Mesendoderm (in vitro differentiated cells): Measurements from ENCODE around the gene PGAM1.

Source experiments
- DNase-seq: peaks from one replicate; pipeline ENCODE4 v3.0.0; 2013
- H2AK5ac ChIP-seq: 2 replicates; pipeline ENCODE4 v1.6.1; 2013; ENCODE audit warnings: low read length, inconsistent platforms
- H2BK120ac ChIP-seq: 2 replicates; pipeline ENCODE4 v1.6.1; 2013; ENCODE audit warnings: low read depth, mild to moderate bottlenecking, low read length, moderate library complexity, mixed read lengths
- H2BK15ac ChIP-seq: replicated peaks from 2 replicates; pipeline ENCODE4 v1.6.1; 2013; ENCODE audit warnings: low read depth, mild to moderate bottlenecking, moderate library complexity
- H2BK5ac ChIP-seq: 2 replicates; pipeline ENCODE4 v1.6.1; 2013; ENCODE audit warnings: low read length, inconsistent platforms
- H3K18ac ChIP-seq: 2 replicates; pipeline ENCODE4 v1.6.1; 2013; ENCODE audit warnings: mild to moderate bottlenecking, low read length, mixed read lengths
- H3K23ac ChIP-seq: one replicate; pipeline ENCODE4 v1.6.1; 2013; ENCODE audit warnings: low read length
- H3K27ac ChIP-seq: 2 replicates; pipeline ENCODE4 v1.5.1; 2013; ENCODE audit warnings: low read depth, mild to moderate bottlenecking, inconsistent platforms, low read length, moderate library complexity
- H3K27me3 ChIP-seq: 2 replicates; pipeline ENCODE4 v1.6.1; 2013; ENCODE audit warnings: low read length, control low read depth, mild to moderate bottlenecking, inconsistent platforms; ENCODE audit not compliant: insufficient read depth, poor library complexity
- H3K36me3 ChIP-seq: 2 replicates; pipeline ENCODE4 v1.6.1; 2013; ENCODE audit warnings: low read length, inconsistent platforms; ENCODE audit not compliant: control insufficient read depth, insufficient read depth
- H3K4ac ChIP-seq: one replicate; pipeline ENCODE4 v1.6.1; 2013; ENCODE audit warnings: low read depth, mild to moderate bottlenecking, low read length, moderate library complexity
- H3K4me1 ChIP-seq: 2 replicates; pipeline ENCODE4 v1.6.1; 2013; ENCODE audit warnings: low read depth, low read length, inconsistent platforms; ENCODE audit not compliant: control insufficient read depth
- H3K4me2 ChIP-seq: 2 replicates; pipeline ENCODE4 v1.6.1; 2013; ENCODE audit warnings: low read length
- H3K4me3 ChIP-seq: 2 replicates; pipeline ENCODE4 v1.5.1; 2013; ENCODE audit warnings: mild to moderate bottlenecking, low read length
- H3K56ac ChIP-seq: one replicate; pipeline ENCODE4 v1.6.1; 2013; ENCODE audit warnings: low read length
- H3K79me1 ChIP-seq: 2 replicates; pipeline ENCODE4 v1.6.1; 2013; ENCODE audit warnings: low read length, inconsistent platforms
- H3K79me2 ChIP-seq: 2 replicates; pipeline ENCODE4 v1.6.1; 2013; ENCODE audit warnings: mild to moderate bottlenecking, low read length; ENCODE audit not compliant: control insufficient read depth, insufficient read depth
- H3K9ac ChIP-seq: 2 replicates; pipeline ENCODE4 v1.6.1; 2013; ENCODE audit warnings: low read length, inconsistent platforms
- H4K5ac ChIP-seq: one replicate; pipeline ENCODE4 v1.6.1; 2013; ENCODE audit warnings: low read length
- H4K8ac ChIP-seq: one replicate; pipeline ENCODE4 v1.6.1; 2013; ENCODE audit warnings: low read depth, mild to moderate bottlenecking, control low read depth, low read length, moderate library complexity
- WGBS: extraction: QIAGEN DNeasy Blood & Tissue Kit; methylation state at CpG from one replicate; pipeline ENCODE4 v1.1.7; 2013; ENCODE audit warnings: low lambda C conversion rate, missing lambda C conversion rate; ENCODE audit not compliant: insufficient coverage; ENCODE audit errors: extremely low coverage; 5-methylcytosine and 5-hydroxymethylcytosine counted together

The PGAM1 gene

DNA sequence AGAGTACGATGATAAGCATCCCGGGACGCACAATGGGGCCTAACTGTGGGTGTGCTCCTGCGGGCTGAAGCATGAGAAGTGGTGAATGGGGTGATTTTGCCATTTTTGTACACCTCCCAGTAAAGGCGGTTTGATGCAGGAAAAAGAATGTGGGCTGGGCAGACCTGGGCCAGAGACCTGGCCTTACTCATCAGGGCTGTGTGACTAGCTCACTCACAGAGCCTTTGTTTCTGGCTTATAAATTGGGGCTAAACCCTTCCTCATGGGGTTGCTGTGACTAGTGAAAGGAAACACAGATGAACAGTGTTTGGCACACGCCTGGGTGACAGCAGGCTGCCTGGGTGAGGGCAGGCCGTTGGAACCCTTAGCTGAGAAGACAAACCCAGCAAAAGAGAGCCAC is 42.8 kb upstream of the PGAM1 start:
- H3K4ac ChIP-seq: no peak overlapping the region
- H3K4me2 ChIP-seq: no peak overlapping the region
- no peak for DNase-seq
- no peaks in the 10 kb centered on the region for H3K79me1 ChIP-seq
- no CpG with 5 or more reads among the region's 7 CpGs for WGBS
- H4K5ac ChIP-seq: no peak overlapping the region
- H3K56ac ChIP-seq: no peak overlapping the region
- H3K27me3 ChIP-seq: no peaks in the 10 kb centered on the region
- no peak overlapping the region for H3K4me3 ChIP-seq
- H2BK15ac ChIP-seq: no peak overlapping the region
- H3K23ac ChIP-seq: no peak overlapping the region
- H3K9ac ChIP-seq: no peak overlapping the region
- H2AK5ac ChIP-seq: no peak overlapping the region
- H3K79me2 ChIP-seq: no peaks in the 10 kb centered on the region
- H2BK120ac ChIP-seq: no peak overlapping the region
- peaks cover 11% of the 10 kb centered on the region for H3K36me3 ChIP-seq
- H4K8ac ChIP-seq: no peak overlapping the region
- no peak overlapping the region for H3K27ac ChIP-seq
- H3K4me1 ChIP-seq: no peaks in the 10 kb centered on the region
- no peak overlapping the region for H2BK5ac ChIP-seq
- H3K18ac ChIP-seq: no peak overlapping the region

GRCh38 chr10:97384156-97384555 is 41.8 kb upstream of the PGAM1 start:
- Histone ChIP-seq H3K18ac (no peak overlapping the region), H3K79me1 (no peaks in the 10 kb centered on the region), H3K56ac (no peak overlapping the region), H3K9ac (no peak overlapping the region), H2AK5ac (no peak overlapping the region), H3K79me2 (no peaks in the 10 kb centered on the region), H2BK15ac (no peak overlapping the region), H4K5ac (no peak overlapping the region), H3K4ac (no peak overlapping the region), H3K27ac (no peak overlapping the region), H3K23ac (no peak overlapping the region), H4K8ac (no peak overlapping the region), H3K27me3 (no peaks in the 10 kb centered on the region), H3K36me3 (peaks cover 11% of the 10 kb centered on the region), H3K4me2 (no peak overlapping the region), H2BK120ac (no peak overlapping the region), H3K4me1 (no peaks in the 10 kb centered on the region), H2BK5ac (no peak overlapping the region), H3K4me3 (no peak overlapping the region)
- WGBS: no CpG with 5 or more reads among the region's 5 CpGs
- no peak for DNase-seq

GRCh38 chr10:97384641-97385040 is 41.4 kb upstream of the PGAM1 start:
- no peak overlapping the region for H4K8ac ChIP-seq
- no CpG with 5 or more reads among the region's 6 CpGs for WGBS
- no peak overlapping the region for H3K4ac ChIP-seq
- no peak overlapping the region for H3K27ac ChIP-seq
- H3K79me1 ChIP-seq: no peaks in the 10 kb centered on the region
- no peak overlapping the region for H3K23ac ChIP-seq
- H3K79me2 ChIP-seq: no peaks in the 10 kb centered on the region
- no peak overlapping the region for H3K18ac ChIP-seq
- no peaks in the 10 kb centered on the region for H3K4me1 ChIP-seq
- no peak overlapping the region for H3K9ac ChIP-seq
- no peak overlapping the region for H3K4me2 ChIP-seq
- H2BK120ac ChIP-seq: no peak overlapping the region
- no peak overlapping the region for H3K56ac ChIP-seq
- H4K5ac ChIP-seq: no peak overlapping the region
- H2BK5ac ChIP-seq: no peak overlapping the region
- H3K4me3 ChIP-seq: no peak overlapping the region
- H3K36me3 ChIP-seq: peaks cover 11% of the 10 kb centered on the region
- H3K27me3 ChIP-seq: no peaks in the 10 kb centered on the region
- no peak for DNase-seq
- no peak overlapping the region for H2AK5ac ChIP-seq
- no peak overlapping the region for H2BK15ac ChIP-seq

DNA sequence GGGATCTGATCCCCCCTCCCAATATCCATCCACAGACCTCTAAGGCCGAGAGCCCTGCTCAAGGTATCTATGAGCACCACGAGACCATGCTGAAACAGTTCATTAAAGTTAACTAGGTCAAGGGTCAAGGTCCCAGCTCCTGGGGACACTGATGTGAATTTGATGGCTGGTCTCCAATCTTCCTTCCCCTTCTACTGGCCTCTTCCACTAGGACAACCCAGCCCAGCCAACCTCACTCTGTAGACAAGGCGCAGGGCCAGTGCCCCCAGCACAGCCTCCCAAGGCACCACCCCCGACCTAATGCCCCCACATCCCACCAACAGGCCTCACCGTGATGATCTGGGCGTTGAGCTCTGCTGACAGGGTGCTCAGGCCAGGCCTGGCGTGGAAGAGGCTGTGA is 40.4 kb upstream of the PGAM1 start:
- Histone ChIP-seq H2BK5ac (no peak overlapping the region), H4K5ac (no peak overlapping the region), H3K9ac (no peak overlapping the region), H3K23ac (no peak overlapping the region), H3K4me1 (no peaks in the 10 kb centered on the region), H3K4me2 (no peak overlapping the region), H3K79me2 (no peaks in the 10 kb centered on the region), H2AK5ac (no peak overlapping the region), H3K36me3 (peaks cover 14% of the 10 kb centered on the region), H3K27me3 (no peaks in the 10 kb centered on the region), H3K18ac (no peak overlapping the region), H2BK120ac (no peak overlapping the region), H3K4me3 (no peak overlapping the region), H3K27ac (no peak overlapping the region), H2BK15ac (no peak overlapping the region), H4K8ac (no peak overlapping the region), H3K79me1 (no peaks in the 10 kb centered on the region), H3K4ac (no peak overlapping the region), H3K56ac (no peak overlapping the region)
- WGBS: no CpG with 5 or more reads among the region's 7 CpGs
- no peak for DNase-seq

GRCh38 chr10:97388152-97388551 is 37.8 kb upstream of the PGAM1 start:
- H3K79me2 ChIP-seq: no peaks in the 10 kb centered on the region
- H4K5ac ChIP-seq: no peak overlapping the region
- H3K4me1 ChIP-seq: no peaks in the 10 kb centered on the region
- H3K27me3 ChIP-seq: no peaks in the 10 kb centered on the region
- H3K56ac ChIP-seq: no peak overlapping the region
- no peak for DNase-seq
- H3K23ac ChIP-seq: no peak overlapping the region
- H3K36me3 ChIP-seq: peaks cover 15% of the 10 kb centered on the region
- no peak overlapping the region for H3K4ac ChIP-seq
- no peak overlapping the region for H2BK5ac ChIP-seq
- no peak overlapping the region for H2AK5ac ChIP-seq
- H3K4me3 ChIP-seq: no peak overlapping the region
- no peak overlapping the region for H2BK15ac ChIP-seq
- no peak overlapping the region for H2BK120ac ChIP-seq
- no peak overlapping the region for H3K27ac ChIP-seq
- no peak overlapping the region for H3K4me2 ChIP-seq
- no peak overlapping the region for H3K9ac ChIP-seq
- no peaks in the 10 kb centered on the region for H3K79me1 ChIP-seq
- no peak overlapping the region for H3K18ac ChIP-seq
- H4K8ac ChIP-seq: no peak overlapping the region
- no CpG with 5 or more reads among the region's 5 CpGs for WGBS

DNA sequence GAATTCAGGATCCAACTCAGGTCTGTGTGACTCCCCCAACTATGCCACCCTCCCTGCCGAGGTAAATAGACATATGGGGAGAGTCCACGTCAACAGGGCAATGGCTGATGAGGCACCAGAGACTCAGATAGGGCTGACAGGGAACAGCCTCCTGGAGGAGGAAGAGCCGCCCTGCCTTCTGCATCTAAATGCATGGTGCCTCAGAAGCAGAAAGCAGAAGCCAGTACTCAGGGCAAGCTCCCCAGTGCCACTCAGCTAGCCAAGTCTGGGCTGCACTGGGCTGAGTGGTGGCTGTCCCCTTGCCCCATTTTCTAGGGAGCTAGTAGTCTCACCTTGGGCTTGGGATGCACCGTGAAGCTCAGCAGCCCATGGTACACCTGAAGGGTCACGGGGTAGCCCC is 35.9 kb upstream of the PGAM1 start:
- Histone ChIP-seq H3K4ac (no peak overlapping the region), H3K36me3 (peaks cover 16% of the 10 kb centered on the region), H3K79me2 (no peaks in the 10 kb centered on the region), H3K18ac (no peak overlapping the region), H2BK120ac (no peak overlapping the region), H3K23ac (no peak overlapping the region), H3K4me1 (no peaks in the 10 kb centered on the region), H2BK15ac (no peak overlapping the region), H4K5ac (no peak overlapping the region), H2BK5ac (no peak overlapping the region), H3K27ac (no peak overlapping the region), H3K79me1 (no peaks in the 10 kb centered on the region), H3K9ac (no peak overlapping the region), H2AK5ac (no peak overlapping the region), H3K4me3 (no peak overlapping the region), H4K8ac (no peak overlapping the region), H3K27me3 (no peaks in the 10 kb centered on the region), H3K4me2 (no peak overlapping the region), H3K56ac (no peak overlapping the region)
- no CpG with 5 or more reads among the region's 5 CpGs for WGBS
- DNase-seq: no peak
